GM15510 (cell line): Measurements from ENCODE around the gene SVOPL.

Experiments used
- POLR2A ChIP-seq: IDR thresholded peaks from 3 replicates; pipeline ENCODE4 v1.6.1; 2011; ENCODE audit warnings: borderline replicate concordance; ENCODE audit not compliant: insufficient read length; ENCODE audit errors: extremely low read depth

Gene SVOPL

GRCh38 chr7:138700857-138701536 is at the start of gene SVOPL:
Gene SVOPL, minus strand, starts transcription at chr7:138701362. Its CDS starts 22,317 bp downstream, at chr7:138679045.
- TF ChIP-seq POLR2A = no peak

- TF ChIP-seq POLR2A = no peak
Observed at GRCh38 chr7:138750473-138750872, 49.3 kb upstream of the SVOPL start.

- TF ChIP-seq POLR2A = no peak
Observed at GRCh38 chr7:138749960-138750359, 48.8 kb upstream of the SVOPL start.

GRCh38 chr7:138748666-138749065 is 47.5 kb upstream of the SVOPL start:
- TF ChIP-seq POLR2A = no peak

- no peak for TF ChIP-seq POLR2A
Observed at GRCh38 chr7:138746073-138746472, 44.9 kb upstream of the SVOPL start.

- TF ChIP-seq POLR2A = no peak
Observed at GRCh38 chr7:138745189-138745588, 44.0 kb upstream of the SVOPL start.

GRCh38 chr7:138741453-138741735 is 40.2 kb upstream of the SVOPL start:
- no peak for TF ChIP-seq POLR2A

DNA sequence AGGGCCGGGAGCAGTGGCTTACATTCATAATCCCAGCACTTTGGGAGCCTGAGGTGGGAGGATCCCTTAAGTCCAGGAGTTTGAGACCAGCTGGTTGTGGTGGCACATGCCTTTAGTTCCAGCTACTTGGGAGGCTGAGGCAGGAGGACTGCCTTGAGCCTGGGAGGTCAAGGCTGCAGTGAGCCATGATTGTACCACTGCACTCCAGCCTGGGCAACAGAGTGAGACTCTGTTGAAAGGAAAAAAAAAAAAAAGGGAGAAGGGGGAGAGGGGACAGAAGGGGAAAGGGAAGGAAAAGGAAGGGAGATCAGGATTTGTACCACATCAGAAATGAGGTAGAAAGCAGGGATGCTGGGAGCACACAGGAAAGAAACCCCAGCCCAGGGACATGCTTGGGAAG is 38.7 kb upstream of the SVOPL start:
- TF ChIP-seq POLR2A = no peak

GRCh38 chr7:138738551-138739335 is 37.6 kb upstream of the SVOPL start:
- TF ChIP-seq POLR2A = no peak

GRCh38 chr7:138738114-138738513 is 37.0 kb upstream of the SVOPL start:
- no peak for TF ChIP-seq POLR2A

DNA sequence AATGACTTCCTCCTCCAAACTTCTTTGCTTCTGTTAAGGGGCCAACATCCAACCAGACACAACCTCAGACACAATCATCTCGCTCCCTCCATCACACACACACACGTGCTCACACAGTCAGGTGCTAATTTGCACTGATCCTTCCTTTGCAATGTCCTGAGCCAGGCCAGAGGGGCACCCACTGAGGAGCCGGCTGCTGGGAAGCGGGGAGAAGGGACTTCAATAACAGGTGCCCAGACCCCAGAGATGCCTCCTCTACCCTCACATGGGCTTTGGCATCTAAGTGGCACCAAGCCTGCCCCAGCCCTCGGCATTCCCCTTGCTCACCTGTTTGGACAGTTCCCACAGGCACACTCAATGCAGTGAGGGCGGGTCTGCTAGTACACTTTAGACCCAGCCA is 34.2 kb upstream of the SVOPL start:
- TF ChIP-seq POLR2A = no peak

- no peak for TF ChIP-seq POLR2A
Observed at GRCh38 chr7:138729444-138729843, 28.3 kb upstream of the SVOPL start.

GRCh38 chr7:138727336-138728099 is 26.4 kb upstream of the SVOPL start:
- TF ChIP-seq POLR2A = no peak

GRCh38 chr7:138726288-138726687 is 25.1 kb upstream of the SVOPL start:
- no peak for TF ChIP-seq POLR2A

GRCh38 chr7:138720286-138720685 is 19.1 kb upstream of the SVOPL start:
- TF ChIP-seq POLR2A = no peak
